HEK293T (cell line): ENCODE data around the gene CTXN3.

Experiments used
- ARNT ChIP-seq: fragments of 450-650 bp; IDR thresholded peaks from 2 replicates; pipeline ENCODE4 v1.6.1; 2017; ENCODE audit warnings: mild to moderate bottlenecking
- BHLHE40 ChIP-seq: fragments of 450-650 bp; IDR thresholded peaks from 2 replicates; pipeline ENCODE4 v1.6.1; 2016; ENCODE audit warnings: mild to moderate bottlenecking, moderate library complexity, borderline replicate concordance
- CTBP1 ChIP-seq: fragments of 450-650 bp; IDR thresholded peaks from 2 replicates; pipeline ENCODE4 v1.6.1; 2016; ENCODE audit warnings: borderline replicate concordance
- ELF4 ChIP-seq: fragments of 450-650 bp; IDR thresholded peaks from 2 replicates; pipeline ENCODE4 v1.6.1; 2017; ENCODE audit warnings: antibody characterized with exemption
- FOXA1 ChIP-seq: fragments of 450-650 bp; IDR thresholded peaks from 2 replicates; pipeline ENCODE4 v1.6.1; 2016; ENCODE audit warnings: mild to moderate bottlenecking
- FOXK2 ChIP-seq: fragments of 450-650 bp; IDR thresholded peaks from 2 replicates; pipeline ENCODE4 v1.6.1; 2016; ENCODE audit warnings: mild to moderate bottlenecking
- FOXM1 ChIP-seq: fragments of 450-650 bp; IDR thresholded peaks from 2 replicates; pipeline ENCODE4 v1.6.1; 2017; ENCODE audit warnings: mild to moderate bottlenecking, borderline replicate concordance
- HDGF ChIP-seq: fragments of 450-650 bp; IDR thresholded peaks from 2 replicates; pipeline ENCODE4 v1.6.1; 2017; ENCODE audit warnings: antibody characterized with exemption, borderline replicate concordance
- LEF1 ChIP-seq: fragments of 450-650 bp; IDR thresholded peaks from 2 replicates; pipeline ENCODE4 v1.6.1; 2017; ENCODE audit warnings: mild to moderate bottlenecking, borderline replicate concordance
- NFRKB ChIP-seq: fragments of 450-650 bp; IDR thresholded peaks from 2 replicates; pipeline ENCODE4 v1.6.1; 2016; ENCODE audit warnings: mild to moderate bottlenecking, moderate library complexity
- SP1 ChIP-seq: fragments of 450-650 bp; IDR thresholded peaks from 2 replicates; pipeline ENCODE4 v1.6.1; 2017
- SUZ12 ChIP-seq: fragments of 450-650 bp; IDR thresholded peaks from 2 replicates; pipeline ENCODE4 v1.6.1; 2016; ENCODE audit warnings: mild to moderate bottlenecking
- TARDBP ChIP-seq: fragments of 450-650 bp; IDR thresholded peaks from 2 replicates; pipeline ENCODE4 v1.6.1; 2016

- TF ChIP-seq HDGF (no peak), NFRKB (no peak), TARDBP (no peak), SUZ12 (no peak), BHLHE40 (no peak), FOXM1 (no peak), FOXK2 (no peak), ELF4 (no peak), LEF1 (no peak), SP1 (no peak), ARNT (no peak), FOXA1 (no peak), CTBP1 (no peak)
Measured at GRCh38 chr5:127667926-127668325, 19.0 kb downstream of the CTXN3 start.
